Nephron progenitor cell (in vitro differentiated cells): ENCODE measurements around the gene PRUNE1.

ENCODE experiments used
- DNase-seq: peaks from one replicate; pipeline ENCODE4 v3.0.0; 2021
- H3K27ac Mint-ChIP-seq: 2 replicates; pipeline ENCODE4 v1.8.0; 2021; ENCODE audit warnings: mild to moderate bottlenecking, moderate library complexity, mixed read lengths
- H3K27me3 Mint-ChIP-seq: 2 replicates; pipeline ENCODE4 v1.8.0; 2021; ENCODE audit warnings: mild to moderate bottlenecking, low read depth, mixed read lengths; ENCODE audit not compliant: poor library complexity
- H3K36me3 Mint-ChIP-seq: 2 replicates; pipeline ENCODE4 v1.8.0; 2021; ENCODE audit warnings: low read depth, mixed read lengths
- H3K4me1 Mint-ChIP-seq: 2 replicates; pipeline ENCODE4 v1.8.0; 2021; ENCODE audit warnings: mixed read lengths
- H3K4me3 Mint-ChIP-seq: 2 replicates; pipeline ENCODE4 v1.8.0; 2021; ENCODE audit warnings: mild to moderate bottlenecking, moderate library complexity, mixed read lengths
- H3K9me3 Mint-ChIP-seq: 2 replicates; pipeline ENCODE4 v1.8.0; 2021; ENCODE audit warnings: mild to moderate bottlenecking, moderate library complexity, mixed read lengths
- TF ChIP-seq, protein P1 (sequence below): fragments of 200-600 bp; sonication (generic); IDR thresholded peaks from 2 replicates; pipeline ENCODE4 v1.5.0; 2021; ENCODE audit warnings: antibody characterized with exemption

Gene PRUNE1

DNA sequence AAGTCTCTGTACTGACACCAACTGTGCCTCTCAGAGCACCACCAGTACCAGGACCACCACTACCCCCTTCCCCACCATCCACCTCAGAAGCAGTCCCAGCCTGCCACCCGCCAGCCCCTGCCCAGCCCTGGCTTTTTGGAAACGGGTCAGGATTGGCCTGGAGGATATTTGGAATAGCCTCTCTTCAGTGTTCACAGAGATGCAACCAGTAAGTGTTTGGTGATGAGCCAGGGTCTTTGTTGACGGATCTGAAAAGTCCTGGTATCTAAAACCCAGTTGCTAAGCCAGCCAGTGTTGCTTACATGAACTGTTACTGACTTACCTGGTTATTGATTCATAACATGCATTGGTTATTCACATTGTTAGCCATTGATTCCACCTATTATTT is 40.4 kb downstream of the PRUNE1 start:
- TF ChIP-seq, protein P1, sequence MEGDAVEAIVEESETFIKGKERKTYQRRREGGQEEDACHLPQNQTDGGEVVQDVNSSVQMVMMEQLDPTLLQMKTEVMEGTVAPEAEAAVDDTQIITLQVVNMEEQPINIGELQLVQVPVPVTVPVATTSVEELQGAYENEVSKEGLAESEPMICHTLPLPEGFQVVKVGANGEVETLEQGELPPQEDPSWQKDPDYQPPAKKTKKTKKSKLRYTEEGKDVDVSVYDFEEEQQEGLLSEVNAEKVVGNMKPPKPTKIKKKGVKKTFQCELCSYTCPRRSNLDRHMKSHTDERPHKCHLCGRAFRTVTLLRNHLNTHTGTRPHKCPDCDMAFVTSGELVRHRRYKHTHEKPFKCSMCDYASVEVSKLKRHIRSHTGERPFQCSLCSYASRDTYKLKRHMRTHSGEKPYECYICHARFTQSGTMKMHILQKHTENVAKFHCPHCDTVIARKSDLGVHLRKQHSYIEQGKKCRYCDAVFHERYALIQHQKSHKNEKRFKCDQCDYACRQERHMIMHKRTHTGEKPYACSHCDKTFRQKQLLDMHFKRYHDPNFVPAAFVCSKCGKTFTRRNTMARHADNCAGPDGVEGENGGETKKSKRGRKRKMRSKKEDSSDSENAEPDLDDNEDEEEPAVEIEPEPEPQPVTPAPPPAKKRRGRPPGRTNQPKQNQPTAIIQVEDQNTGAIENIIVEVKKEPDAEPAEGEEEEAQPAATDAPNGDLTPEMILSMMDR = peak; percentile 11
- H3K4me3 Mint-ChIP-seq = peak overlapping the region; percentile 95
- no peak for DNase-seq
- peaks cover 59% of the 10 kb centered on the region for H3K4me1 Mint-ChIP-seq
- no peak overlapping the region for H3K27ac Mint-ChIP-seq
- peaks cover 3% of the 10 kb centered on the region for H3K27me3 Mint-ChIP-seq
- H3K9me3 Mint-ChIP-seq = no peaks in the 10 kb centered on the region
- peaks cover 15% of the 10 kb centered on the region for H3K36me3 Mint-ChIP-seq

DNA sequence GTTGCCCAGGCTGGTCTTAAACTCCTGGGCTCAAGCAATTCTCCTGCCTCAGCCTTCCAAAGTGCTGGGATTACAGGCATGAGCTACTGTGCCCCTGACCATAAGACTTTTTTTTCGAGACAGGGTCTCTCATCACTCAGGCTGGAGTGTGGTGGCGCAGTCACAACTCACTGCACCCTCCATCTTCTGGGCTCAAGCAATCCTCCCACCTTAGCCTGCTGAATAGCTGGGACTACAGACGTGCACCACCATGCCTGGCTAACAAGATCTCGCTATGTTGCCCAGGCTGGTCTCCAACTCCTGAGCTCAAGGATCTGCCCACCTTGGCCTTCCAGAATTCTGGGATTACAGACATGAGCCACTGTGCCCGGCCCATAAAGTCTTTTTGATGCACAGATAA is 41.2 kb downstream of the PRUNE1 start:
- Mint-ChIP-seq H3K36me3 (peaks cover 23% of the 10 kb centered on the region), H3K27me3 (peaks cover 3% of the 10 kb centered on the region), H3K9me3 (no peaks in the 10 kb centered on the region), H3K4me3 (peak overlapping the region; percentile 95), H3K4me1 (peaks cover 59% of the 10 kb centered on the region), H3K27ac (no peak overlapping the region)
- DNase-seq = no peak
- TF ChIP-seq, protein P1 = no peak

DNA sequence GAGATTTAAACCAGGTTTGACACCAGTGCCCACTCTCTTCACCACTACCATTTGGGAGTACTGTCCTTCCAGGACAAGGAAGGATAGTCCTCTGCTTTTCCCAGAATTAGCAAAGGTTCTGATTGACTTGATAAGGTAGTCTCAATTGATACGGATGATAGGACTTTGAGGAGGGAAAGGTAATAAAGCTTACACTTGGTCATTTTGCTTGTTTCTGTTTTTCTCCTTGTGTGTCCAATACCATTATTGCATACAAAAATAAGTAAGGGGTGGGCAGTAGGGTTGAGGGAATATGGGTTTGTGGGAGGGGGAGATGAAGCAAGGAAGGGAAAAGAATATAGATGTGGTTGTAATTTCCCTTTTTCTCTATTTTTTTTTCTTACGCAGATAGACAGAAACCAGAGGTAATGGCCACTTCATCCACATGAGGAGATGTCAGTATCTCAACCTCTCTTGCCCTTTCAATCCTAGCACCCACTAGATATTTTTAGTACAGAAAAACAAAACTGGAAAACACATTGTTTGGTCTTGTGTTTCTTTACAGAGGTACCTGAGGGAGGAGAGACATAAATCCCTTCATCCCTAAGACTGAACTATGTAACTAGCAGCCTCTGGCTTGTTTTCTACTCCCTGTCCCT is 41.9 kb downstream of the PRUNE1 start:
- Mint-ChIP-seq H3K4me3 (peak overlapping the region; percentile 44), H3K27ac (no peak overlapping the region), H3K36me3 (peaks cover 31% of the 10 kb centered on the region), H3K27me3 (peaks cover 3% of the 10 kb centered on the region), H3K9me3 (no peaks in the 10 kb centered on the region), H3K4me1 (peaks cover 65% of the 10 kb centered on the region)
- no peak for DNase-seq
- TF ChIP-seq, protein P1 = no peak

DNA sequence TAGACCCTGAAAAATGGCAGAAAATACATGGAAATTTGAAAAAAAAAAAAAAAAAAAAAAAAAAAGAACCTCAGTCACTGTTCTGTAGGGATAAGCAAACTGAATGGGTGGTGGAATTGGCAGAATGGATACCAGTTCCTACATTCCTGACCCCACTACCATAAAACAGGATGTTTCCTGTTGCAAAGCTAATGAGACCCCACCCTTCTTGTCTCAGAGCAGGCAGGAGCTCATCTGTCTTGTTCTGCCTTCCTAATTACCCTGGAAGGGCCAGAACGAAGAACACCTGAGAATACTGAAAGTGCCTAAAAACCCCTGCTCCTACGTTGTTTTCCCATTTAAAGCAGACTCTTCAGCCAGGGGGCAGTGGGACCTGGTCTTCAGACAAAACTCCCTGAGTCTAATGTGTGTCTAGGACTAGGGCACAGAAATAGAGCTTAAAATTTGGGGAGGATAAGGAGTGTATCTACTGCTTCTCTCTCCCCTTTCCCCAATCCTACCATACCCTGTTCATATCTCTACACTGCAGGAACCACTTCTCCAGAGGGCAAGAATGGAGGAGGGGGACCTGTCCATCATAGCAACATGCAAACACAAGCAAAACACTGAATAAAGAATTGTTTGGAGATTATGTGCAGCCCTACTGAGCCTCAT is 43.2 kb downstream of the PRUNE1 start:
- peak overlapping the region; percentile 66 for H3K27ac Mint-ChIP-seq
- DNase-seq = no peak
- peaks cover 2% of the 10 kb centered on the region for H3K27me3 Mint-ChIP-seq
- peaks cover 71% of the 10 kb centered on the region for H3K4me1 Mint-ChIP-seq
- TF ChIP-seq, protein P1 = no peak
- no peak overlapping the region for H3K4me3 Mint-ChIP-seq
- H3K9me3 Mint-ChIP-seq = no peaks in the 10 kb centered on the region
- peaks cover 37% of the 10 kb centered on the region for H3K36me3 Mint-ChIP-seq

DNA sequence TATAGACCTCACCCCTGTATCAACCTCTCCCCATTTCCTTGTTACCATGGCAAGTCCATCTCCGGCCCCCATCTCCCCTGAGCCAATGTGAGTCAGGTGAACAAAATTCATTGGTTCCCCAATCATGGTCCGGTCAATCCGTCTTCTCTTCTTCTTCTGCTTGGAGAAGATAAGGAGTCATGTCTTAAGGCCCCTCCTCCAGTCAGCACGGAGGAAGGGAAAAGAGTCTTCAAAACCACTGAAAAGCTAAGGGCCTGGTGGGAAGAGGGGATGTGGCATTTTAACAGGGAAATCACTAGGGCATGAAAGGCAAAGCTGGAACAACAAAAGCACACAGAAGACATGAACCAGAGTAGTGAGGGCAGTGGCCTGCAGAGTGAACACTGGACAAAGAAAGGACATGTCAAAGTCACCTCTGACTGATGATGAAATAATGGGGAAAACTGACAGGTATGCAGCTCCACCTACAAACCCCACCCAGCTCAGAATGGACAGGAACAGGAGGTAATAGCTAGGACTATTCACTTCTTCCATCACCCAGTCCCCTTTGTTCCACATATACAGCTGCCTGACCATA is 46.8 kb downstream of the PRUNE1 start:
- Mint-ChIP-seq H3K36me3 (peaks cover 37% of the 10 kb centered on the region), H3K4me1 (peaks cover 70% of the 10 kb centered on the region), H3K27me3 (no peaks in the 10 kb centered on the region), H3K9me3 (no peaks in the 10 kb centered on the region), H3K4me3 (no peak overlapping the region), H3K27ac (peak overlapping the region; percentile 57)
- no peak for DNase-seq
- TF ChIP-seq, protein P1 = no peak
